ENCODE results near the gene MAML3. TPM values are rescaled to one million over a fixed set of nuclear protein-coding genes. Genes with fewer than 3 reads are reported as not detected.

MAML3 gene
- total RNA-seq, 2 experiments from 2014 or later: 2.5 to 2.9 TPM

DNA sequence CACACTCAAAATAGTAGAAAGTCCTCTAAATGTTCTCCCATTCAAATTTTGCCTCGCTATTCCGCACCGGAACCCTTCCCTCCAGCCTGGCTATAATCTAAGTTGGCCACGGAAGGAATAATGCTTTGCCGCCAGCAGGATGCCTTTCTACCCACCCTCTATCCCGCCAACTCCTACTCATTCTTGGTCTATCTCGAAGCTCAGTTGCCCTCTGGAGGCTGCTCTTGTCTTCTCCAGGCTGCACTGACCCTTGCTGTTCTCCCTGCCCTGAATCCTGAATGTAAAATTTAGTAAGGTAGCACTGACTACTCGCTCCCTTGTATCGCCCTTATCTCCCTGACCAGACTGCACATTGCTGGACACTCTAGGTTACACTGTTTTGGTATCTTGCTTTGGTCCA lies 275.9 kb downstream of the MAML3 start:
- H3K9me3 ChIP-seq (ENCODE audit: control insufficient read depth in 1 of 2, insufficient read depth in 1 of 2, low read length in 2 of 2): no peaks in the 10 kb centered on the region
- no peak overlapping the region for H3K4me3 ChIP-seq (ENCODE audit: low read length)
- no peaks in the 10 kb centered on the region for H3K4me1 Mint-ChIP-seq (ENCODE audit: low read depth)
- CTCF ChIA-PET: no interaction called here
- no peaks in the 10 kb centered on the region for H3K27me3 Mint-ChIP-seq
- no peak overlapping the region for H3K4me3 Mint-ChIP-seq
- ATAC-seq (ENCODE audit: poor library complexity) (no peak), DNase-seq (no peak)
- intact Hi-C loops (cut with DNase I, micrococcal nuclease): no loop called here
- no peaks in the 10 kb centered on the region for H3K36me3 ChIP-seq (ENCODE audit: insufficient read depth, low read length)
- no peaks in the 10 kb centered on the region for H3K9me3 Mint-ChIP-seq
- no peak overlapping the region for H3K27ac ChIP-seq (ENCODE audit: low read depth in 1 of 2, low read length in 2 of 2)
- H3K27ac Mint-ChIP-seq: no peak overlapping the region
- POLR2A ChIA-PET: no interaction called here
- no peaks in the 10 kb centered on the region for H3K4me1 ChIP-seq (ENCODE audit: insufficient read depth, low read length)
- H3K36me3 Mint-ChIP-seq (ENCODE audit: low read depth): peaks cover 7% of the 10 kb centered on the region
- TF ChIP-seq, protein P1, sequence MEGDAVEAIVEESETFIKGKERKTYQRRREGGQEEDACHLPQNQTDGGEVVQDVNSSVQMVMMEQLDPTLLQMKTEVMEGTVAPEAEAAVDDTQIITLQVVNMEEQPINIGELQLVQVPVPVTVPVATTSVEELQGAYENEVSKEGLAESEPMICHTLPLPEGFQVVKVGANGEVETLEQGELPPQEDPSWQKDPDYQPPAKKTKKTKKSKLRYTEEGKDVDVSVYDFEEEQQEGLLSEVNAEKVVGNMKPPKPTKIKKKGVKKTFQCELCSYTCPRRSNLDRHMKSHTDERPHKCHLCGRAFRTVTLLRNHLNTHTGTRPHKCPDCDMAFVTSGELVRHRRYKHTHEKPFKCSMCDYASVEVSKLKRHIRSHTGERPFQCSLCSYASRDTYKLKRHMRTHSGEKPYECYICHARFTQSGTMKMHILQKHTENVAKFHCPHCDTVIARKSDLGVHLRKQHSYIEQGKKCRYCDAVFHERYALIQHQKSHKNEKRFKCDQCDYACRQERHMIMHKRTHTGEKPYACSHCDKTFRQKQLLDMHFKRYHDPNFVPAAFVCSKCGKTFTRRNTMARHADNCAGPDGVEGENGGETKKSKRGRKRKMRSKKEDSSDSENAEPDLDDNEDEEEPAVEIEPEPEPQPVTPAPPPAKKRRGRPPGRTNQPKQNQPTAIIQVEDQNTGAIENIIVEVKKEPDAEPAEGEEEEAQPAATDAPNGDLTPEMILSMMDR (IDR thresholded peaks at IDR 0.05): no peak
- no peaks in the 10 kb centered on the region for H3K27me3 ChIP-seq (ENCODE audit: control insufficient read depth in 1 of 2, insufficient read depth in 2 of 2, low read length in 2 of 2)

DNA sequence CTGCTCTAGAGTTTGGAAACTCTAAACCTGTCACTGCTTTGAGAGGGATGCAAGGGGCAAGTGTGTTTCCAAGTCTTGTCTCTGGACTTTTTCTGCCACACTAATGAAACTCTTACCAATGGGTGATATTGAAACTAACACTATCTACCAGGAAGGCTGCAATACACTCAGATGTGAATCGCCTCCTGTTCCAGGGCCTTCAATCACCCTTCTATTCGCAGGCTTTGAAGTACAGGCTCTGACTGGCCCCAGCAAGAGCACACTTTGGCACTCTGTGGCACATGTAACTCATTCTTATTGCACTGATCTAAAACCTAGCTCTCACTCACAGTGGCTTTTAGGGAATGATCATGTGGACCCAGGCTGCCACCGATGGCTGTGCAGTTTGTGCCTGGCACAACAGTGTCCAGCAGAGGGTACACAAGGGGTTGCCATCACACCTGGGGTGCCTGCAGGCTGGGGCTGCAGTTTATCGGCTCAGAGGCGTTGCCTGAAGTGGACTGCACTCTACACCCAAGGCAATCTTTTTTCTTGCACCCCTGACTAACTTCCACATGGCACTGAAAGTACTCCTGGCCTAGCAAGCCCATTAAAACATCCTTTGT lies 277.5 kb downstream of the MAML3 start:
- intact Hi-C loops (cut with DNase I, micrococcal nuclease): no loop called here
- Mint-ChIP-seq H3K4me1 (ENCODE audit: low read depth) (no peaks in the 10 kb centered on the region), H3K27me3 (no peaks in the 10 kb centered on the region), H3K4me3 (no peak overlapping the region), H3K36me3 (ENCODE audit: low read depth) (no peaks in the 10 kb centered on the region), H3K27ac (no peak overlapping the region), H3K9me3 (no peaks in the 10 kb centered on the region)
- H3K9me3 ChIP-seq (ENCODE audit: control insufficient read depth in 1 of 2, insufficient read depth in 1 of 2, low read length in 2 of 2): no peaks in the 10 kb centered on the region
- ChIA-PET CTCF (no interaction called here), POLR2A (no interaction called here)
- H3K4me3 ChIP-seq (ENCODE audit: low read length): no peak overlapping the region
- no peak for ATAC-seq (ENCODE audit: poor library complexity)
- DNase-seq: no peak
- TF ChIP-seq, protein P1 (IDR thresholded peaks at IDR 0.05): no peak
- H3K4me1 ChIP-seq (ENCODE audit: insufficient read depth, low read length): no peaks in the 10 kb centered on the region
- H3K27ac ChIP-seq (ENCODE audit: low read depth in 1 of 2, low read length in 2 of 2): no peak overlapping the region
- no peaks in the 10 kb centered on the region for H3K27me3 ChIP-seq (ENCODE audit: control insufficient read depth in 1 of 2, insufficient read depth in 2 of 2, low read length in 2 of 2)
- H3K36me3 ChIP-seq (ENCODE audit: insufficient read depth, low read length): no peaks in the 10 kb centered on the region

DNA sequence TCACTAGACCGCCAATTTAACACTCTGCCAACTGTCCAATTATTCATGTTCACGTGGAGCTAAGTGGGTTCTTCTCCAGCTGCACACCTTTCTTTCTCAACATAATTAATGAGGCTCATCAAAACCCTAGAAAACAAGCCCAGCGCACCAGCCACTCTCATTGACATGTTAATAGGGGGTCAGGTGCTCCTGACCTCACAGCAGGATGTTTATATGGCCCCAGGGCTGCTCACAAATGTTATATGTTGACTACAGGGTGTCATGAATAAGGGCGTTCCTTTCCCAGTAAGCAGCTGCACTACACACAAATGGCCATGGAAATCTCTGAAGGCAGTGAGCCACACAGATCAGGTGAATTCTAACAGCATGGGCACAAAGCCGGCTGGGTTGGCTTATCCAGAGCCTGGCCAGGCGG lies 278.6 kb downstream of the MAML3 start:
- H3K27me3 ChIP-seq (ENCODE audit: control insufficient read depth in 1 of 2, insufficient read depth in 2 of 2, low read length in 2 of 2): no peaks in the 10 kb centered on the region
- H3K36me3 Mint-ChIP-seq (ENCODE audit: low read depth): no peaks in the 10 kb centered on the region

More for the DNA sequence above, 278.6 kb downstream of the MAML3 start:
- TF ChIP-seq, protein P1 (IDR thresholded peaks at IDR 0.05): no peak
- H3K4me1 Mint-ChIP-seq (ENCODE audit: low read depth): no peaks in the 10 kb centered on the region
- Histone ChIP-seq H3K4me3 (ENCODE audit: low read length) (no peak overlapping the region), H3K27ac (ENCODE audit: low read depth in 1 of 2, low read length in 2 of 2) (no peak overlapping the region), H3K4me1 (ENCODE audit: insufficient read depth, low read length) (no peaks in the 10 kb centered on the region), H3K36me3 (ENCODE audit: insufficient read depth, low read length) (no peaks in the 10 kb centered on the region), H3K9me3 (ENCODE audit: control insufficient read depth in 1 of 2, insufficient read depth in 1 of 2, low read length in 2 of 2) (no peaks in the 10 kb centered on the region)
- ATAC-seq (ENCODE audit: poor library complexity): no peak
- H3K27me3 Mint-ChIP-seq: no peaks in the 10 kb centered on the region
- H3K9me3 Mint-ChIP-seq: no peaks in the 10 kb centered on the region
- ChIA-PET POLR2A (no interaction called here), CTCF (no interaction called here)
- DNase-seq: no peak
- H3K4me3 Mint-ChIP-seq: no peak overlapping the region
- no peak overlapping the region for H3K27ac Mint-ChIP-seq
- intact Hi-C loops (cut with DNase I, micrococcal nuclease): no loop called here

Data from CD4-positive, alpha-beta T cell (primary cell).